A549 (cell line): ENCODE results near the gene EME2.

Experiments
- JUN ChIP-seq, 2 experiments: fragments of >200 bp; sonication (Bioruptor Twin); formaldehyde crosslinking; IDR thresholded peaks; 2 replicates in 1 of 2; 3 replicates in 1 of 2; pipeline ENCODE4 v1.6.1; 2016 to 2017
- REST ChIP-seq: fragments of 200-600 bp; sonication (generic); IDR thresholded peaks from 2 replicates; pipeline ENCODE4 v1.6.1; 2016; ENCODE audit warnings: antibody characterized with exemption, mild to moderate bottlenecking, moderate library complexity
- TP53 ChIP-seq: fragments of 250-450 bp; sonication (Bioruptor Pico); IDR thresholded peaks from 2 replicates; pipeline ENCODE4 v1.5.0; 2021; ENCODE audit warnings: mild to moderate bottlenecking, moderate library complexity
- TF ChIP-seq, protein P1 (sequence below): fragments of >200 bp; sonication (Bioruptor Twin); formaldehyde crosslinking; IDR thresholded peaks from 3 replicates; pipeline ENCODE4 v1.5.1; 2016

- TF ChIP-seq TP53 (no peak), REST (no peak), JUN (IDR thresholded peaks at IDR 0.05) (no peak)
- TF ChIP-seq, protein P1, sequence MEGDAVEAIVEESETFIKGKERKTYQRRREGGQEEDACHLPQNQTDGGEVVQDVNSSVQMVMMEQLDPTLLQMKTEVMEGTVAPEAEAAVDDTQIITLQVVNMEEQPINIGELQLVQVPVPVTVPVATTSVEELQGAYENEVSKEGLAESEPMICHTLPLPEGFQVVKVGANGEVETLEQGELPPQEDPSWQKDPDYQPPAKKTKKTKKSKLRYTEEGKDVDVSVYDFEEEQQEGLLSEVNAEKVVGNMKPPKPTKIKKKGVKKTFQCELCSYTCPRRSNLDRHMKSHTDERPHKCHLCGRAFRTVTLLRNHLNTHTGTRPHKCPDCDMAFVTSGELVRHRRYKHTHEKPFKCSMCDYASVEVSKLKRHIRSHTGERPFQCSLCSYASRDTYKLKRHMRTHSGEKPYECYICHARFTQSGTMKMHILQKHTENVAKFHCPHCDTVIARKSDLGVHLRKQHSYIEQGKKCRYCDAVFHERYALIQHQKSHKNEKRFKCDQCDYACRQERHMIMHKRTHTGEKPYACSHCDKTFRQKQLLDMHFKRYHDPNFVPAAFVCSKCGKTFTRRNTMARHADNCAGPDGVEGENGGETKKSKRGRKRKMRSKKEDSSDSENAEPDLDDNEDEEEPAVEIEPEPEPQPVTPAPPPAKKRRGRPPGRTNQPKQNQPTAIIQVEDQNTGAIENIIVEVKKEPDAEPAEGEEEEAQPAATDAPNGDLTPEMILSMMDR = no peak
These were observed 17.6 kb downstream of the EME2 start for GRCh38 chr16:1790261-1790610.
